ENCODE results near the gene EN1.

EN1 gene

GRCh38 chr2:118858485-118859156 is 11.2 kb upstream of the EN1 start:
- Histone ChIP-seq H3K36me3 (no peaks in the 10 kb centered on the region), H3K4me3 (ENCODE audit: low read depth, low read length) (no peak overlapping the region), H3K27ac (no peak overlapping the region), H3K9me3 (ENCODE audit: severe bottlenecking) (no peaks in the 10 kb centered on the region), H3K27me3 (ENCODE audit: insufficient read depth, low read depth, severe bottlenecking) (peaks cover 99% of the 10 kb centered on the region)
- no peak for TF ChIP-seq CTCF (IDR thresholded peaks at IDR 0.05; ENCODE audit: low read depth, low read length)
- no peak for DNase-seq

- peaks cover 100% of the 10 kb centered on the region for H3K27me3 ChIP-seq (ENCODE audit: insufficient read depth, low read depth, severe bottlenecking)
- H3K9me3 ChIP-seq (ENCODE audit: severe bottlenecking) = no peaks in the 10 kb centered on the region
- H3K4me3 ChIP-seq (ENCODE audit: low read depth, low read length) = no peak overlapping the region
- H3K27ac ChIP-seq = no peak overlapping the region
- no peak for DNase-seq
- TF ChIP-seq CTCF (IDR thresholded peaks at IDR 0.05; ENCODE audit: low read depth, low read length) = no peak
- no peaks in the 10 kb centered on the region for H3K36me3 ChIP-seq
Observed at GRCh38 chr2:118857677-118858484, 10.4 kb upstream of the EN1 start.

GRCh38 chr2:118856978-118857676 is 9.7 kb upstream of the EN1 start:
- no peak for DNase-seq
- TF ChIP-seq CTCF (IDR thresholded peaks at IDR 0.05; ENCODE audit: low read depth, low read length) = no peak
- peaks cover 100% of the 10 kb centered on the region for H3K27me3 ChIP-seq (ENCODE audit: insufficient read depth, low read depth, severe bottlenecking)
- no peak overlapping the region for H3K4me3 ChIP-seq (ENCODE audit: low read depth, low read length)
- no peak overlapping the region for H3K27ac ChIP-seq
- H3K9me3 ChIP-seq (ENCODE audit: severe bottlenecking) = no peaks in the 10 kb centered on the region
- H3K36me3 ChIP-seq = no peaks in the 10 kb centered on the region

GRCh38 chr2:118856330-118856977 is 9.0 kb upstream of the EN1 start:
- Histone ChIP-seq H3K27me3 (ENCODE audit: insufficient read depth, low read depth, severe bottlenecking) (peaks cover 100% of the 10 kb centered on the region), H3K36me3 (no peaks in the 10 kb centered on the region), H3K4me3 (ENCODE audit: low read depth, low read length) (no peak overlapping the region), H3K9me3 (ENCODE audit: severe bottlenecking) (no peaks in the 10 kb centered on the region), H3K27ac (no peak overlapping the region)
- DNase-seq = no peak
- no peak for TF ChIP-seq CTCF (IDR thresholded peaks at IDR 0.05; ENCODE audit: low read depth, low read length)

- no peak overlapping the region for H3K27ac ChIP-seq
- H3K27me3 ChIP-seq (ENCODE audit: insufficient read depth, low read depth, severe bottlenecking) = peaks cover 100% of the 10 kb centered on the region
- H3K4me3 ChIP-seq (ENCODE audit: low read depth, low read length) = peak overlapping the region; percentile 14; the same call in 1 of the 2 replicates
Observed at GRCh38 chr2:118855451-118856279, 8.2 kb upstream of the EN1 start.

More at GRCh38 chr2:118855451-118856279, 8.2 kb upstream of the EN1 start:
- peak; percentile 87 for TF ChIP-seq CTCF (IDR thresholded peaks at IDR 0.05; ENCODE audit: low read depth, low read length)
- peak; percentile 81 for DNase-seq
- Histone ChIP-seq H3K9me3 (ENCODE audit: severe bottlenecking) (no peaks in the 10 kb centered on the region), H3K36me3 (no peaks in the 10 kb centered on the region)
